ENCODE results near the gene PLA2G4F. TPM values are rescaled to one million over a fixed set of nuclear protein-coding genes. Genes with fewer than 3 reads are reported as not detected.

Gene PLA2G4F
- polyA plus RNA-seq, 1 of the 3 experiments (the other 2 are of a cell fraction): not detected

DNA sequence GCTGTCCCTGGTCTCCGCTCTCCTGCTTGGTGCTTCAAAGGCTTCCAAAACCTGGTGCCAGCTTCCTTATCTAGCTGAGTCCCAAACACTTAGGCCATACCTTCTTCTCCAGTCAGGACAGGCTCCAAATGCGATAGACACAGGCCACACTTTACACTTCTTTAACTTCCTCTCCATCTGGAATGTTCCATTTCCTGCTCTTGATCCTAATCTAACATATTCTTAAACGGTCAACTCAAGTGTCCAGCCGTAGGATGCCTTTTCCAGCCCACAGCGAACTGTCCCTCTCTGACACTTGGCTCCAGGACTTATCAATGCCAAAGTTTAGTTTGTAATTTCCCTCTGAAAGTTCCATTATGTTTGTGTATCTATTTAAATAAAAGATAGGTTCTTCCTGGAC lies 19.2 kb upstream of the PLA2G4F start (continued):
- TF ChIP-seq, protein P1, sequence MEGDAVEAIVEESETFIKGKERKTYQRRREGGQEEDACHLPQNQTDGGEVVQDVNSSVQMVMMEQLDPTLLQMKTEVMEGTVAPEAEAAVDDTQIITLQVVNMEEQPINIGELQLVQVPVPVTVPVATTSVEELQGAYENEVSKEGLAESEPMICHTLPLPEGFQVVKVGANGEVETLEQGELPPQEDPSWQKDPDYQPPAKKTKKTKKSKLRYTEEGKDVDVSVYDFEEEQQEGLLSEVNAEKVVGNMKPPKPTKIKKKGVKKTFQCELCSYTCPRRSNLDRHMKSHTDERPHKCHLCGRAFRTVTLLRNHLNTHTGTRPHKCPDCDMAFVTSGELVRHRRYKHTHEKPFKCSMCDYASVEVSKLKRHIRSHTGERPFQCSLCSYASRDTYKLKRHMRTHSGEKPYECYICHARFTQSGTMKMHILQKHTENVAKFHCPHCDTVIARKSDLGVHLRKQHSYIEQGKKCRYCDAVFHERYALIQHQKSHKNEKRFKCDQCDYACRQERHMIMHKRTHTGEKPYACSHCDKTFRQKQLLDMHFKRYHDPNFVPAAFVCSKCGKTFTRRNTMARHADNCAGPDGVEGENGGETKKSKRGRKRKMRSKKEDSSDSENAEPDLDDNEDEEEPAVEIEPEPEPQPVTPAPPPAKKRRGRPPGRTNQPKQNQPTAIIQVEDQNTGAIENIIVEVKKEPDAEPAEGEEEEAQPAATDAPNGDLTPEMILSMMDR (IDR thresholded peaks at IDR 0.05): no peak

DNA sequence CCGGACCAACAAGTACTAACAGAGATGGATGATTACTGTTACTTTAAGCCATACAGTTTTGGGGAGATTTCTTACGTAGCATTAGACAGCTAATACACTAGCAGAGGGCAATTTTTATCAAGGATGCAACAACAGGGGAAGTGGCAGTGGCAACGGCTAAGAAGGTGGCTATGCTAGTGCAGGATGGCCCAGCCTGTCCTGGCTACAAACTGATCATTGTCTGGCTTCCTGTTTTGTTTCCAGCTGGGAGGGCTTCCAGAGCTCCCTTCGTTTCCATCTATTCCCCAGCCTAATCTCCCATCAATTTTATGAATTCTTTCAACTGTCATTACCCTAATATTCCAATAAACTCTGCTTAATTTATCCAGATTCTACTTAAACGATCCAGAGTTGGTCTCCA lies 16.0 kb upstream of the PLA2G4F start:
- WGBS (ENCODE audit: low lambda C conversion rate): 94% methylated on average over 5 of the region's 5 CpGs
- CTCF ChIA-PET: interaction anchor here (0.7 to 1.4 kb wide), 2 partner anchors 105 to 183 kb away, joined by 3 read pairs; no protein-coding TSS in a partner anchor
- H4K20me1 ChIP-seq (ENCODE audit: insufficient read depth): no peaks in the 10 kb centered on the region
- H3K9ac ChIP-seq: no peak overlapping the region
- no peaks in the 10 kb centered on the region for H3K9me3 ChIP-seq
- POLR2A ChIA-PET: no interaction called here
- no peaks in the 10 kb centered on the region for H3K9me2 ChIP-seq
- H3K4me3 ChIP-seq (ENCODE audit: low read depth in 2 of 2, low read length in 1 of 2): no peak overlapping the region
- H3K36me3 ChIP-seq (replicated peaks in 1 of 2; ENCODE audit: control insufficient read depth in 1 of 2, insufficient read depth in 2 of 2, low read length in 1 of 2): peaks cover 66 to 68% of the 10 kb centered on the region in 2 experiments
- no peak for TF ChIP-seq RFX5 (IDR thresholded peaks at IDR 0.05; ENCODE audit: low read length)
- H2AFZ ChIP-seq (ENCODE audit: low read depth): no peak overlapping the region
- H3K4me1 ChIP-seq (ENCODE audit: control insufficient read depth in 1 of 2, insufficient read depth in 2 of 2, low read depth in 1 of 2, low read length in 1 of 2): no peaks in the 10 kb centered on the region
- no peaks in the 10 kb centered on the region for H3K79me2 ChIP-seq (ENCODE audit: insufficient read depth)
- no peak overlapping the region for H3K27ac ChIP-seq (ENCODE audit: low read depth in 2 of 2, low read length in 1 of 2)
- H3K4me2 ChIP-seq: no peak overlapping the region
- no peaks in the 10 kb centered on the region for H3K27me3 ChIP-seq (ENCODE audit: insufficient read depth)
- DNase-seq: no peak
- peaks cover 6% of the 10 kb centered on the region for H3F3A ChIP-seq (replicated peaks; ENCODE audit: insufficient read depth)

DNA sequence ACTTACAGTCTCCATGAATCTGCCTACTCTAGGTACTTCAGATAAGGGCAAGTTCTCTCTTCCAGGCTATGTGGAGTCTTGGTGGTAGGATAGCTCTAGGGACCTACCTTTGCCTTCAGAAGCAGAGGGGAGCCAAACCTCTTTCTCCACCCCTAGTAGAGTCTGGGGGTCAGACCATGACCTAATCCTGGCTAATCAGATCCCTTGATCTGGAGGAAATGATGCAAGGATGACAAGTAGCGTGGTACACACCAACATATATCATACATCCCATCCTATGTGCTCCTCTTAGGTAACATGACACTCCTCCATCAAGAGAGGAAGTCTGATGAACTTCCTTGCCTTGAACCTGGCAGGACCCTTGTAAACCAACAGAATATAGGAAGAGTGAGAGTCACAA lies 15.4 kb upstream of the PLA2G4F start:
- POLR2A ChIA-PET: interaction anchor here (0.5 to 0.6 kb wide), 2 partner anchors 11 to 252 kb away, joined by 3 read pairs; no protein-coding TSS in a partner anchor
- 100% methylated on average over 1 of the region's 1 CpG for WGBS (ENCODE audit: low lambda C conversion rate)
- Histone ChIP-seq H3K79me2 (ENCODE audit: insufficient read depth) (no peaks in the 10 kb centered on the region), H3K4me2 (no peak overlapping the region), H4K20me1 (ENCODE audit: insufficient read depth) (no peaks in the 10 kb centered on the region), H3K9me3 (no peaks in the 10 kb centered on the region), H3K36me3 (replicated peaks in 1 of 2; ENCODE audit: control insufficient read depth in 1 of 2, insufficient read depth in 2 of 2, low read length in 1 of 2) (peaks cover 68 to 70% of the 10 kb centered on the region in 2 experiments), H2AFZ (ENCODE audit: low read depth) (no peak overlapping the region), H3K9ac (no peak overlapping the region), H3K4me1 (ENCODE audit: control insufficient read depth in 1 of 2, insufficient read depth in 2 of 2, low read depth in 1 of 2, low read length in 1 of 2) (no peaks in the 10 kb centered on the region), H3K9me2 (no peaks in the 10 kb centered on the region), H3K27me3 (ENCODE audit: insufficient read depth) (no peaks in the 10 kb centered on the region), H3K4me3 (ENCODE audit: low read depth in 2 of 2, low read length in 1 of 2) (no peak overlapping the region), H3K27ac (ENCODE audit: low read depth in 2 of 2, low read length in 1 of 2) (no peak overlapping the region), H3F3A (replicated peaks; ENCODE audit: insufficient read depth) (peaks cover 6% of the 10 kb centered on the region)
- no peak for DNase-seq
- CTCF ChIA-PET: interaction anchor here (0.7 to 1.4 kb wide), 2 partner anchors 105 to 183 kb away, joined by 3 read pairs; no protein-coding TSS in a partner anchor
- TF ChIP-seq, protein P1 (IDR thresholded peaks at IDR 0.05): no peak

DNA sequence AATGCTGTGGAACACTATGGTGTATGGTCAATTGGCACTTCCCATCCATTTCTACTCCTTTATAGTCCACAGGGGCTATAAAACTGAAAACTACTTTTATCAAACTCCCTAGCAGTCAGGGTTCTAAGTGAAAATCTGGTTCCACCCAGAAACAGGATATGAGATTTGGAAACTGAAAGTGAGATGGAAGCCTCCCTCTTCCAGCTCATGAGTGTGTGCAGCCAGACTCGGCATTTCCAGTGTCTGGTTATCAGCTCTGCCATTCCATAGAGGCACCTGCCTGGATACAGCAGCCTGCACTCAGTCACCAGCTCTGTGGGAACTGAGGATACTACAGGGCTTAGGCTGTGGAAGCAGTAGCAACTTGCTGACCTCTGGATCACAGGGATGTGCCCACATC lies 14.7 kb upstream of the PLA2G4F start:
- ChIA-PET POLR2A (interaction anchor here (0.5 kb wide), 1 partner anchor 12 kb away, joined by 3 read pairs; no protein-coding TSS in a partner anchor), CTCF (interaction anchor here (1.4 kb wide), 1 partner anchor 104 kb away, joined by 3 read pairs; no protein-coding TSS in a partner anchor)
- no peaks in the 10 kb centered on the region for H3K9me3 ChIP-seq
- H3K9ac ChIP-seq: no peak overlapping the region
- no peaks in the 10 kb centered on the region for H3K4me1 ChIP-seq (ENCODE audit: control insufficient read depth in 1 of 2, insufficient read depth in 2 of 2, low read depth in 1 of 2, low read length in 1 of 2)
- H3K27me3 ChIP-seq (ENCODE audit: insufficient read depth): no peaks in the 10 kb centered on the region
- no peak overlapping the region for H3K4me2 ChIP-seq
- H3F3A ChIP-seq (replicated peaks; ENCODE audit: insufficient read depth): peaks cover 6% of the 10 kb centered on the region
- H3K4me3 ChIP-seq (ENCODE audit: low read depth in 2 of 2, low read length in 1 of 2): no peak overlapping the region
- no peaks in the 10 kb centered on the region for H3K9me2 ChIP-seq
- whole genome bisulfite sequencing (ENCODE audit: low lambda C conversion rate): 100% methylated on average over 1 of the region's 1 CpG
- no peaks in the 10 kb centered on the region for H4K20me1 ChIP-seq (ENCODE audit: insufficient read depth)
- H3K79me2 ChIP-seq (ENCODE audit: insufficient read depth): no peaks in the 10 kb centered on the region
- H3K27ac ChIP-seq (ENCODE audit: low read depth in 2 of 2, low read length in 1 of 2): no peak overlapping the region
- H3K36me3 ChIP-seq (replicated peaks in 1 of 2; ENCODE audit: control insufficient read depth in 1 of 2, insufficient read depth in 2 of 2, low read length in 1 of 2): peaks cover 70 to 72% of the 10 kb centered on the region in 2 experiments
- H2AFZ ChIP-seq (ENCODE audit: low read depth): no peak overlapping the region
- DNase-seq: no peak
- TF ChIP-seq, protein P2, sequence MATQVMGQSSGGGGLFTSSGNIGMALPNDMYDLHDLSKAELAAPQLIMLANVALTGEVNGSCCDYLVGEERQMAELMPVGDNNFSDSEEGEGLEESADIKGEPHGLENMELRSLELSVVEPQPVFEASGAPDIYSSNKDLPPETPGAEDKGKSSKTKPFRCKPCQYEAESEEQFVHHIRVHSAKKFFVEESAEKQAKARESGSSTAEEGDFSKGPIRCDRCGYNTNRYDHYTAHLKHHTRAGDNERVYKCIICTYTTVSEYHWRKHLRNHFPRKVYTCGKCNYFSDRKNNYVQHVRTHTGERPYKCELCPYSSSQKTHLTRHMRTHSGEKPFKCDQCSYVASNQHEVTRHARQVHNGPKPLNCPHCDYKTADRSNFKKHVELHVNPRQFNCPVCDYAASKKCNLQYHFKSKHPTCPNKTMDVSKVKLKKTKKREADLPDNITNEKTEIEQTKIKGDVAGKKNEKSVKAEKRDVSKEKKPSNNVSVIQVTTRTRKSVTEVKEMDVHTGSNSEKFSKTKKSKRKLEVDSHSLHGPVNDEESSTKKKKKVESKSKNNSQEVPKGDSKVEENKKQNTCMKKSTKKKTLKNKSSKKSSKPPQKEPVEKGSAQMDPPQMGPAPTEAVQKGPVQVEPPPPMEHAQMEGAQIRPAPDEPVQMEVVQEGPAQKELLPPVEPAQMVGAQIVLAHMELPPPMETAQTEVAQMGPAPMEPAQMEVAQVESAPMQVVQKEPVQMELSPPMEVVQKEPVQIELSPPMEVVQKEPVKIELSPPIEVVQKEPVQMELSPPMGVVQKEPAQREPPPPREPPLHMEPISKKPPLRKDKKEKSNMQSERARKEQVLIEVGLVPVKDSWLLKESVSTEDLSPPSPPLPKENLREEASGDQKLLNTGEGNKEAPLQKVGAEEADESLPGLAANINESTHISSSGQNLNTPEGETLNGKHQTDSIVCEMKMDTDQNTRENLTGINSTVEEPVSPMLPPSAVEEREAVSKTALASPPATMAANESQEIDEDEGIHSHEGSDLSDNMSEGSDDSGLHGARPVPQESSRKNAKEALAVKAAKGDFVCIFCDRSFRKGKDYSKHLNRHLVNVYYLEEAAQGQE (IDR thresholded peaks at IDR 0.05; ENCODE audit: low read depth, low read length): no peak
- TF ChIP-seq TCF12 (IDR thresholded peaks at IDR 0.05) (no peak), JUND (IDR thresholded peaks at IDR 0.05) (no peak), GABPA (IDR thresholded peaks at IDR 0.05; ENCODE audit: low read depth) (no peak), RFX5 (IDR thresholded peaks at IDR 0.05; ENCODE audit: low read length) (no peak), ELF1 (IDR thresholded peaks at IDR 0.05) (no peak)
- TF ChIP-seq, protein P3, sequence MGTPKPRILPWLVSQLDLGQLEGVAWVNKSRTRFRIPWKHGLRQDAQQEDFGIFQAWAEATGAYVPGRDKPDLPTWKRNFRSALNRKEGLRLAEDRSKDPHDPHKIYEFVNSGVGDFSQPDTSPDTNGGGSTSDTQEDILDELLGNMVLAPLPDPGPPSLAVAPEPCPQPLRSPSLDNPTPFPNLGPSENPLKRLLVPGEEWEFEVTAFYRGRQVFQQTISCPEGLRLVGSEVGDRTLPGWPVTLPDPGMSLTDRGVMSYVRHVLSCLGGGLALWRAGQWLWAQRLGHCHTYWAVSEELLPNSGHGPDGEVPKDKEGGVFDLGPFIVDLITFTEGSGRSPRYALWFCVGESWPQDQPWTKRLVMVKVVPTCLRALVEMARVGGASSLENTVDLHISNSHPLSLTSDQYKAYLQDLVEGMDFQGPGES (IDR thresholded peaks at IDR 0.05; ENCODE audit: low read depth, low read length): no peak
